ENCODE results near the gene FBXL17. TPM values are rescaled to one million over a fixed set of nuclear protein-coding genes. Genes with fewer than 3 reads are reported as not detected.

Gene FBXL17
- total and polyA plus RNA-seq, 2 of the 13 experiments (the other 11 are each of a cell fraction or from before 2014, with no cell fraction given) = 3.0 to 7.9 TPM

DNA sequence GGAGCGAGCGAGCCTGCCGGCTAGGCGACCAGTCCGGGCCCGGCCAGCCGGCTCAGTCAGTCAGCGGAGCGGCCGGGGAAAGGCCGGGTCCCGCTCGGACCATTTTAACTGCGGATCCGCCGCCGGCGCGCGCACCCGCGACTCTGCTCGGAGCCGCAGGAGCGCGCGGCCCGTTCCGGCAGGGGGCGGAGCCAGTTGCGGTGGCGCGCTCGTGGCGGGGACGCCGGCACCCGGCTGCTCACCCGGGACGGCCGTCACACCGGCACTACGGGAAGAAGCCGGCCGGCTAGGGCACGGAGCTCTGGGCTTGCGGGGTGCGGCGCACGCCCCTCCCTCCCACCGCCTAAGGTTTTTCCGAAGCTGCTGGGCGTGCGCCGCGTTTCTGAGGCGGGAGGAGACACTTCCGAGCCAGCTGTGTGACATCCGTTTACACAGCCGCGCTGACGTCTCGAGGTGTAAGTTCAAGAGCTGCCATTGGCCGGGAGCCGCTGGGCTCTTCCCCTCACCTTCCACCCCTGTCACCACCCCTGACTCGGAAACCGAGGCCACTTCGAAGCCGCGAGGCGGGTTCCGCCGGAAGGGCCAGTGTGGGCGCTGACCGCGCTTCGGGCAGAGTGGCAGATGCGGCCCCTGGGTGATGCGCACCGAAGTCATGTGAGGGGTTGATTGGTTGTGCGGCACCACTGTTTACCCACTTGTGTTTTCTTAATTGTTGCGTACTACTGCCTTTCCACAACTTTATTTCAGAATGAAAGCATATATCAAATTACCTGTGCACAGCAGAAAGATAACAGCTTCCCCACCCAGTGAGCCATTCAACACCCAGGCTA lies at the start of gene FBXL17 (continued):
- TF ChIP-seq, protein P1, sequence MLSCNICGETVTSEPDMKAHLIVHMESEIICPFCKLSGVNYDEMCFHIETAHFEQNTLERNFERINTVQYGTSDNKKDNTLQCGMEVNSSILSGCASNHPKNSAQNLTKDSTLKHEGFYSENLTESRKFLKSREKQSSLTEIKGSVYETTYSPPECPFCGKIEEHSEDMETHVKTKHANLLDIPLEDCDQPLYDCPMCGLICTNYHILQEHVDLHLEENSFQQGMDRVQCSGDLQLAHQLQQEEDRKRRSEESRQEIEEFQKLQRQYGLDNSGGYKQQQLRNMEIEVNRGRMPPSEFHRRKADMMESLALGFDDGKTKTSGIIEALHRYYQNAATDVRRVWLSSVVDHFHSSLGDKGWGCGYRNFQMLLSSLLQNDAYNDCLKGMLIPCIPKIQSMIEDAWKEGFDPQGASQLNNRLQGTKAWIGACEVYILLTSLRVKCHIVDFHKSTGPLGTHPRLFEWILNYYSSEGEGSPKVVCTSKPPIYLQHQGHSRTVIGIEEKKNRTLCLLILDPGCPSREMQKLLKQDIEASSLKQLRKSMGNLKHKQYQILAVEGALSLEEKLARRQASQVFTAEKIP (CRISPR knock-in tag; IDR thresholded peaks at IDR 0.05; ENCODE audit: borderline replicate concordance) = no peak
- TF ChIP-seq ELF4 (CRISPR knock-in tag; IDR thresholded peaks at IDR 0.05; ENCODE audit: borderline replicate concordance) (no peak), TAF15 (IDR thresholded peaks at IDR 0.05; ENCODE audit: low read depth, low read length, poor library complexity, severe bottlenecking) (peak; percentile 45), ATF4 (CRISPR knock-in tag; IDR thresholded peaks at IDR 0.05) (0 out of 4 replicates have a peak, but pooled peaks of 1 of the 2 experiments have one; percentile 51), ZNF510 (CRISPR knock-in tag; IDR thresholded peaks at IDR 0.05; ENCODE audit: low read depth) (peak; percentile 44; the same call in 1 of the 2 replicates), ZNF44 (CRISPR knock-in tag; IDR thresholded peaks at IDR 0.05) (peak; percentile 47; the same call in 1 of the 2 replicates), ZNF329 (CRISPR knock-in tag; IDR thresholded peaks at IDR 0.05; ENCODE audit: low read depth) (peak; percentile 46), JUND (CRISPR knock-in tag; IDR thresholded peaks at IDR 0.05) (no peak), CCDC6 (CRISPR knock-in tag; IDR thresholded peaks at IDR 0.05) (peak; percentile 82; the same call in 1 of the 2 replicates), WIZ (CRISPR knock-in tag; IDR thresholded peaks at IDR 0.05) (peak; percentile 94; the same call in 1 of the 2 replicates), CBX2 (IDR thresholded peaks at IDR 0.05; ENCODE audit: low read depth, low read length) (no peak), CBX2 (CRISPR knock-in tag; IDR thresholded peaks at IDR 0.05; ENCODE audit: low read depth) (no peak), EEA1 (CRISPR knock-in tag; IDR thresholded peaks at IDR 0.05; ENCODE audit: borderline replicate concordance) (no peak), GABPA (IDR thresholded peaks at IDR 0.05; ENCODE audit: low read depth, low read length) (peak; percentile 80), GABPA (CRISPR knock-in tag; IDR thresholded peaks at IDR 0.05; ENCODE audit: low read depth) (peak; percentile 94)
- TF ChIP-seq, protein P2, sequence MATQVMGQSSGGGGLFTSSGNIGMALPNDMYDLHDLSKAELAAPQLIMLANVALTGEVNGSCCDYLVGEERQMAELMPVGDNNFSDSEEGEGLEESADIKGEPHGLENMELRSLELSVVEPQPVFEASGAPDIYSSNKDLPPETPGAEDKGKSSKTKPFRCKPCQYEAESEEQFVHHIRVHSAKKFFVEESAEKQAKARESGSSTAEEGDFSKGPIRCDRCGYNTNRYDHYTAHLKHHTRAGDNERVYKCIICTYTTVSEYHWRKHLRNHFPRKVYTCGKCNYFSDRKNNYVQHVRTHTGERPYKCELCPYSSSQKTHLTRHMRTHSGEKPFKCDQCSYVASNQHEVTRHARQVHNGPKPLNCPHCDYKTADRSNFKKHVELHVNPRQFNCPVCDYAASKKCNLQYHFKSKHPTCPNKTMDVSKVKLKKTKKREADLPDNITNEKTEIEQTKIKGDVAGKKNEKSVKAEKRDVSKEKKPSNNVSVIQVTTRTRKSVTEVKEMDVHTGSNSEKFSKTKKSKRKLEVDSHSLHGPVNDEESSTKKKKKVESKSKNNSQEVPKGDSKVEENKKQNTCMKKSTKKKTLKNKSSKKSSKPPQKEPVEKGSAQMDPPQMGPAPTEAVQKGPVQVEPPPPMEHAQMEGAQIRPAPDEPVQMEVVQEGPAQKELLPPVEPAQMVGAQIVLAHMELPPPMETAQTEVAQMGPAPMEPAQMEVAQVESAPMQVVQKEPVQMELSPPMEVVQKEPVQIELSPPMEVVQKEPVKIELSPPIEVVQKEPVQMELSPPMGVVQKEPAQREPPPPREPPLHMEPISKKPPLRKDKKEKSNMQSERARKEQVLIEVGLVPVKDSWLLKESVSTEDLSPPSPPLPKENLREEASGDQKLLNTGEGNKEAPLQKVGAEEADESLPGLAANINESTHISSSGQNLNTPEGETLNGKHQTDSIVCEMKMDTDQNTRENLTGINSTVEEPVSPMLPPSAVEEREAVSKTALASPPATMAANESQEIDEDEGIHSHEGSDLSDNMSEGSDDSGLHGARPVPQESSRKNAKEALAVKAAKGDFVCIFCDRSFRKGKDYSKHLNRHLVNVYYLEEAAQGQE (IDR thresholded peaks at IDR 0.05; ENCODE audit: borderline replicate concordance in 1 of 2, low read depth in 1 of 2, low read length in 2 of 2) = peak in 1 of 2 experiments; percentile 55; a peak in 1 of 4 replicates
- TF ChIP-seq, protein P3, sequence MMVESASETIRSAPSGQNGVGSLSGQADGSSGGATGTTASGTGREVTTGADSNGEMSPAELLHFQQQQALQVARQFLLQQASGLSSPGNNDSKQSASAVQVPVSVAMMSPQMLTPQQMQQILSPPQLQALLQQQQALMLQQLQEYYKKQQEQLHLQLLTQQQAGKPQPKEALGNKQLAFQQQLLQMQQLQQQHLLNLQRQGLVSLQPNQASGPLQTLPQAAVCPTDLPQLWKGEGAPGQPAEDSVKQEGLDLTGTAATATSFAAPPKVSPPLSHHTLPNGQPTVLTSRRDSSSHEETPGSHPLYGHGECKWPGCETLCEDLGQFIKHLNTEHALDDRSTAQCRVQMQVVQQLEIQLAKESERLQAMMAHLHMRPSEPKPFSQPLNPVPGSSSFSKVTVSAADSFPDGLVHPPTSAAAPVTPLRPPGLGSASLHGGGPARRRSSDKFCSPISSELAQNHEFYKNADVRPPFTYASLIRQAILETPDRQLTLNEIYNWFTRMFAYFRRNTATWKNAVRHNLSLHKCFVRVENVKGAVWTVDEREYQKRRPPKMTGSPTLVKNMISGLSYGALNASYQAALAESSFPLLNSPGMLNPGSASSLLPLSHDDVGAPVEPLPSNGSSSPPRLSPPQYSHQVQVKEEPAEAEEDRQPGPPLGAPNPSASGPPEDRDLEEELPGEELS (CRISPR knock-in tag; IDR thresholded peaks at IDR 0.05) = peak; percentile 69; the same call in 1 of the 2 replicates
